ENCODE measurements around the gene NTN3. TPM values are rescaled to one million over a fixed set of nuclear protein-coding genes. Genes with fewer than 3 reads are reported as not detected.

The NTN3 gene
- total and polyA plus RNA-seq, 2 of the 8 experiments (the other 6 are each of a cell fraction or from before 2014, with no cell fraction given) = 0.30 to 0.34 TPM

GRCh38 chr16:2437032-2437790 is 33.9 kb upstream of the NTN3 start:
- peaks cover 6 to 8% of the 10 kb centered on the region in 2 experiments for H4K20me1 ChIP-seq (replicated peaks in 1 of 2; ENCODE audit: control insufficient read depth in 1 of 2, insufficient read depth in 2 of 2, low read length in 2 of 2)
- no peak for DNase-seq (ENCODE audit: low read depth in 1 of 2, low spot score in 2 of 2)
- no peak overlapping the region for H3K9ac ChIP-seq (replicated peaks in 1 of 4; ENCODE audit: extremely low read depth in 1 of 4, low read depth in 3 of 4, low read length in 3 of 4)
- H3K4me1 ChIP-seq (replicated peaks in 1 of 4; ENCODE audit: control insufficient read depth in 3 of 4, insufficient read depth in 4 of 4, low read length in 3 of 4) = no peaks in the 10 kb centered on the region
- no peak for FAIRE-seq
- H2BK20ac ChIP-seq (ENCODE audit: low read length) = no peak overlapping the region
- WGBS, 2 experiments (ENCODE audit: extremely low coverage in 1 of 2, insufficient coverage in 1 of 2, insufficient read length in 1 of 2, insufficient replicate concordance in 2 of 2, low coverage in 1 of 2, low lambda C conversion rate in 2 of 2, missing lambda C conversion rate in 1 of 2) = 97% methylated on average over 23 of the region's 24 CpGs; no CpG with 5 or more reads in 1 of the 2 experiments
- H4K5ac ChIP-seq (ENCODE audit: insufficient read length, low read depth, low read length) = no peak overlapping the region
- CTCF ChIA-PET (ENCODE audit: partially characterized antibody) = interaction anchor here (1.4 to 1.5 kb wide), 2 partner anchors 51 to 63 kb away, joined by 4 to 6 read pairs; no protein-coding TSS in a partner anchor
- no peak overlapping the region for H3K23ac ChIP-seq (ENCODE audit: insufficient read length)
- no peak overlapping the region for H3K18ac ChIP-seq (ENCODE audit: extremely low read depth, low read length)
- H3K79me1 ChIP-seq (ENCODE audit: low read depth, low read length) = 0 out of 2 replicates have a peak, but pooled peaks cover 4% of the 10 kb centered on the region
- H2BK12ac ChIP-seq (ENCODE audit: low read depth, low read length) = no peak overlapping the region
- no peaks in the 10 kb centered on the region for H3K23me2 ChIP-seq (ENCODE audit: low read depth, low read length)
- no peaks in the 10 kb centered on the region; a peak in 1 of 4 replicates for H3K79me2 ChIP-seq (ENCODE audit: control insufficient read depth in 1 of 2, insufficient read depth in 2 of 2, low read length in 2 of 2)
- no peak overlapping the region for H2BK15ac ChIP-seq (ENCODE audit: low read length)
- H3K4ac ChIP-seq (replicated peaks; ENCODE audit: insufficient read length, low read depth, low read length) = no peak overlapping the region
- H2BK5ac ChIP-seq (ENCODE audit: low read depth, low read length) = no peak overlapping the region
- no peak overlapping the region for H2AK5ac ChIP-seq (ENCODE audit: low read depth, low read length)
- POLR2A ChIA-PET (ENCODE audit: partially characterized antibody) = interaction anchor here (0.5 to 1.4 kb wide), 3 partner anchors 9 to 175 kb away, joined by 3 to 4 read pairs (median 3); no protein-coding TSS in a partner anchor
- no peak overlapping the region for H3K56ac ChIP-seq (replicated peaks; ENCODE audit: insufficient read length, low read depth, low read length)
- H3K27ac ChIP-seq (ENCODE audit: low read depth, low read length) = no peak overlapping the region
- H4K8ac ChIP-seq (ENCODE audit: extremely low read depth, insufficient read depth, low read length) = no peak overlapping the region
- no peak overlapping the region for H2BK120ac ChIP-seq (replicated peaks; ENCODE audit: low read depth, low read length)
- H3K14ac ChIP-seq (ENCODE audit: insufficient read length) = no peak overlapping the region
- no peak overlapping the region for H4K91ac ChIP-seq (replicated peaks; ENCODE audit: insufficient read length, low read length)
- H3K4me3 ChIP-seq (ENCODE audit: extremely low read depth in 1 of 4, insufficient read depth in 2 of 4, low read depth in 3 of 4, low read length in 4 of 4) = no peak overlapping the region
- H3K9me3 ChIP-seq (ENCODE audit: insufficient read depth in 2 of 2, low read depth in 1 of 2, low read length in 1 of 2) = no peaks in the 10 kb centered on the region
- H3K4me2 ChIP-seq (ENCODE audit: insufficient read depth in 1 of 2, low read depth in 2 of 2, low read length in 2 of 2) = no peak overlapping the region
- H2AFZ ChIP-seq (ENCODE audit: low read length) = no peak overlapping the region
- H3K36me3 ChIP-seq (ENCODE audit: control insufficient read depth in 2 of 4, insufficient read depth in 4 of 4, low read length in 3 of 4) = peaks cover 31 to 73% (median 57%) of the 10 kb centered on the region in 4 experiments
- H3K27me3 ChIP-seq (replicated peaks in 1 of 4; ENCODE audit: control insufficient read depth in 3 of 4, extremely low read depth in 1 of 4, insufficient read depth in 3 of 4, low read length in 3 of 4) = no peaks in the 10 kb centered on the region
- TF ChIP-seq PHF8 (conservative IDR thresholded peaks at IDR 0.05; ENCODE audit: low read depth, low read length) (no peak), CEBPB (IDR thresholded peaks at IDR 0.05; ENCODE audit: low read depth, low read length) (no peak), JUND (IDR thresholded peaks at IDR 0.05; ENCODE audit: low read length) (no peak), ATF2 (IDR thresholded peaks at IDR 0.05; ENCODE audit: low read length) (no peak), SIRT6 (IDR thresholded peaks at IDR 0.05; ENCODE audit: low read length) (no peak), JUN (IDR thresholded peaks at IDR 0.05; ENCODE audit: low read depth, low read length) (no peak), TCF12 (IDR thresholded peaks at IDR 0.05; ENCODE audit: low read depth, low read length) (no peak), EP300 (IDR thresholded peaks at IDR 0.05; ENCODE audit: borderline replicate concordance in 1 of 2, low read depth in 2 of 2, low read length in 2 of 2) (no peak), ZNF274 (IDR thresholded peaks at IDR 0.05; ENCODE audit: borderline replicate concordance, extremely low read depth, low read length) (no peak), EZH2 (IDR thresholded peaks at IDR 0.05; ENCODE audit: low read depth, low read length, severe bottlenecking) (no peak), BACH1 (IDR thresholded peaks at IDR 0.05; ENCODE audit: low read length) (no peak)
